ENCODE measurements around the gene XNDC1N. TPM values are rescaled to one million over a fixed set of nuclear protein-coding genes. Genes with fewer than 3 reads are reported as not detected.

XNDC1N gene
- total and polyA plus RNA-seq, 9 of the 15 experiments (the other 6 are each of a cell fraction or from before 2014, with no cell fraction given) = 6.8 to 11.4 (median 9.7) TPM

GRCh38 chr11:71946144-71946571, 17.8 kb upstream of the XNDC1N start (continued):
- no peak for TF ChIP-seq ZFP30 (CRISPR knock-in tag; IDR thresholded peaks at IDR 0.05; ENCODE audit: borderline replicate concordance)
- TF ChIP-seq ZNF764 (CRISPR knock-in tag; IDR thresholded peaks at IDR 0.05; ENCODE audit: low read depth) = no peak
- no peak for TF ChIP-seq AFF1 (IDR thresholded peaks at IDR 0.05; ENCODE audit: low read depth in 1 of 2, partially characterized antibody in 2 of 2)
- TF ChIP-seq ZNF79 (CRISPR knock-in tag; IDR thresholded peaks at IDR 0.05; ENCODE audit: low read depth) = no peak
- TF ChIP-seq KLF6 (CRISPR knock-in tag; IDR thresholded peaks at IDR 0.05; ENCODE audit: borderline replicate concordance) = no peak
- no peak for TF ChIP-seq WHSC1 (IDR thresholded peaks at IDR 0.05; ENCODE audit: low read length)
- TF ChIP-seq, protein P1, sequence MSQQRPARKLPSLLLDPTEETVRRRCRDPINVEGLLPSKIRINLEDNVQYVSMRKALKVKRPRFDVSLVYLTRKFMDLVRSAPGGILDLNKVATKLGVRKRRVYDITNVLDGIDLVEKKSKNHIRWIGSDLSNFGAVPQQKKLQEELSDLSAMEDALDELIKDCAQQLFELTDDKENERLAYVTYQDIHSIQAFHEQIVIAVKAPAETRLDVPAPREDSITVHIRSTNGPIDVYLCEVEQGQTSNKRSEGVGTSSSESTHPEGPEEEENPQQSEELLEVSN (IDR thresholded peaks at IDR 0.05; ENCODE audit: borderline replicate concordance in 1 of 2, extremely low read depth in 1 of 2, insufficient read depth in 1 of 2, insufficient read length in 1 of 2, low read depth in 1 of 2, low read length in 1 of 2, poor library complexity in 1 of 2, severe bottlenecking in 1 of 2) = no peak
- TF ChIP-seq, protein P2, sequence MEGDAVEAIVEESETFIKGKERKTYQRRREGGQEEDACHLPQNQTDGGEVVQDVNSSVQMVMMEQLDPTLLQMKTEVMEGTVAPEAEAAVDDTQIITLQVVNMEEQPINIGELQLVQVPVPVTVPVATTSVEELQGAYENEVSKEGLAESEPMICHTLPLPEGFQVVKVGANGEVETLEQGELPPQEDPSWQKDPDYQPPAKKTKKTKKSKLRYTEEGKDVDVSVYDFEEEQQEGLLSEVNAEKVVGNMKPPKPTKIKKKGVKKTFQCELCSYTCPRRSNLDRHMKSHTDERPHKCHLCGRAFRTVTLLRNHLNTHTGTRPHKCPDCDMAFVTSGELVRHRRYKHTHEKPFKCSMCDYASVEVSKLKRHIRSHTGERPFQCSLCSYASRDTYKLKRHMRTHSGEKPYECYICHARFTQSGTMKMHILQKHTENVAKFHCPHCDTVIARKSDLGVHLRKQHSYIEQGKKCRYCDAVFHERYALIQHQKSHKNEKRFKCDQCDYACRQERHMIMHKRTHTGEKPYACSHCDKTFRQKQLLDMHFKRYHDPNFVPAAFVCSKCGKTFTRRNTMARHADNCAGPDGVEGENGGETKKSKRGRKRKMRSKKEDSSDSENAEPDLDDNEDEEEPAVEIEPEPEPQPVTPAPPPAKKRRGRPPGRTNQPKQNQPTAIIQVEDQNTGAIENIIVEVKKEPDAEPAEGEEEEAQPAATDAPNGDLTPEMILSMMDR (IDR thresholded peaks at IDR 0.05 in 2 of 3, conservative IDR thresholded peaks at IDR 0.05 in 1 of 3; ENCODE audit: insufficient read depth in 2 of 3, low read depth in 1 of 3, low read length in 3 of 3) = no peak
